Inflammatory macrophage treated with lipopolysaccharide for 4 hours (primary cell): Measurements from ENCODE around the gene ERBB4.

Experiments
- DNase-seq: peaks from one replicate; pipeline ENCODE4 v3.0.0-alpha.2; 2020

ERBB4 gene

DNA sequence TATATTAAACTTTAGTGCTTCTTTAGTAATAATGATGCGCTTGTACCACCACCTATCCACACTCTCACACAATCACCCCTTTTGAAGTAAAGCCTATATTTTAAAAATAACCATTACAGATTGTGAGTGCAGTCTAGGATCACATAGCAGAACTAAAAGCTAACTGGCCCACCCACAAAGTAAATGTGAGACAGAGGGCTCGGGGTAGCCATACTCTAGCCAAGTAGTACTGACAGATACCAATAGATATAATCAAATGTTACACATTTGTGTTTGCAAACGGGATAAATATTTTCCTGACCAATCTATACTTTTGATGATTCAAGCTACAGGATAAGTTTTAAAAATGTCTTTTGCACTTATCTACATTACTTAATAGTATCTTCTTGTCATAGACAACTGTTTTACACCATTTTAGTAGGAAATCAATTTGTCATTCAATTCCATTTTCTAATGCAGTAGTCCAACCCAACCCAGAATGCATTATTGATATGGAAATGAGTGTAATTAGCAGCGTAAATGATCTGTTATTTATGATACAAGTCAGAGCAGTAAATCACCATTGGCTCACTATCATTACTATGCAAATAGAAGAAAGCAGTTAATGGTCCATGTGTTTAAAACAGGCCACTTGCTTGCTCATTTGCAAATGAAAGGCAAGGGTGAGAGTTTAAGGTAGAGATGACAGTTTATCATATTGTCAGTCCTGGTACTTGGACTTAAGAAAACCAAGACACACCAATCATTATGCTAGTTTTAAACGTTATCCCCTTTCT, 111.8 kb downstream of the ERBB4 start:
- DNase-seq = no peak

DNA sequence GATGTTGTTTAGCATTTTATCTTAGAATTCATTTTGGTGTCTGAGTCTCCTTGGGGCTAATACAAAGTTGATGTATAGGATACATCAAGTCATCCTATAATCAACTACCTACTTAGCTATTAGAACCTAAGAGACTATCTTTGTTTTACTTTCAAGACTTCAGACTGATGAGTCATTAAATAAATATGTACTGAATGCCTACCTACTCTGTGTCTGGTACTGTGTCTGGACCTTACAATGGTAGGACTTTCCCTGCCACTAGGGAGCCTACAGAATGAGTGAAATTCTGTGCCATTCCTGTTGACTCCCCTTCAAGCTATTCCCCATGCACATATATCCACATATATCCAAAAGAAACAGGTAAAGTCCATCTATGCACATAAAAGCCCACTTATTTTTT, 114.5 kb downstream of the ERBB4 start:
- DNase-seq = no peak

DNA sequence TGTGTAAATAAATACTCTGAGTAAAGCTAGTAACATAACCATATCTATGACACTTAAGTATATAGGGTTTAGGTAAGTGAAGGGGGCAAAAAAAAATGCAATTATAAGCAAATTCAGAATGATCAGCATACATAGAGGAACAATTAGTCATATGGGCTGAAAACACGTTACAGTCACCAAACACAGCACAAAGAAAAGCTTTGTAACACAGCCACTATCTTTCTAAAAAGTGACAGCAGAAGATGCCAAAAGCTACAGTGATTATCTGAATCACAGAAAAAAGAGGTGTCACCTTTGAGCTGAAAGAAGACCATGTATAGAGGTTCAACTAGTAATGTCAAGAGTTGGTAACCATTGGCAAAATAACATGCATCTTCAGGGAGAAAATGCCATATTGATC, 115.5 kb downstream of the ERBB4 start:
- no peak for DNase-seq

DNA sequence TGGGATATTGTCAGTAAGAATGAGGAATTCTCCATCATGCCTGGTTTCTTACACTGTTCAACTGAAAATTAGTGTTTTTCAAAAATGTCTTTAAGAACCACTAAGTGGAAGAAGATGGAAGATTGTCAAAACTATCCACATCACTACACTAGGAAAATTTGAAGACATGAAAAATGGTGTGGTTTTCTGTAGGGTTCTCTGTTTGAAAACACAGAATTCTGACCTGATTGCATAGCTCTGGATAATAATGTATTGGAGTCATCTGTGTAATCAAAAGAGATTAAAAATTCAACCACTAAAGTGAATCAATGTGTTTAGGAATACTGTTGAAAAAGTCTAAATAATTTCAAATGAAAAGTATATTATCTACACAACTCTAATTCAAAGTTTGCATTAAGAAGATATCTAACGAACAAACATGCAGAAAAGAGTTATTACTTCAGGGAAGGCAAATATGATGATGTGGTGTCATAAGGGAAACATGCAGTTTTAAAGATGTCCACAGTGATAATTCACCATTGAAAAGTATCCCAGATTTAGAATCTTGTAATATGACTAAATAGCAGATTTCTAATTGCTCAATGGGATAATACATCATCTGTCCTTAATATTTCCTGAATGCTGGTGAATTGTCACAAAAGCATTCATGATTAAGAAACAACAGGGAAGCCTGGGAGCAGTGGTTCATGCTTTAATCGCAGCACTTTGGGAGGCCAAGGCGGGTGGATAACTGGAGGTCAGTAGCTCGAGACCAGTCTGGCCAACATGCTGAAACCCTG, 116.9 kb downstream of the ERBB4 start:
- no peak for DNase-seq

DNA sequence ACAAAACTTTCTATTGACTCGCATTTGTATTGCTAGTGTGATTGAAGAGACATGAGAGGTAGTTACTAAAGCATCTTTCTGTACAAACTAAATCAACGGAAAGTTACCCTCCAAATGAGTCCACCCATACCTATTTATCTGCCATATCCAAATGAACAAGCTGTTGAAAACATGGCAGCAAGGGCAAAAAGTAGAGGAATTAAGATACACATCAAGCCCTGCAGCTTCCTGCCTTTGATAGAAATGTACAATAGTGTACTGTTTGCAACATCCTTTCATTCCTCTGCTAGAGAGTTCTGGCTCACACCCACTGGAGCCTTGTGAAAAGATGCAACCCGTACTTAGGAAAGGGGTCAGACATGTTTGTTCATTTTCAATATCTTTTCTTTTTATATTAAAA, 122.5 kb downstream of the ERBB4 start:
- DNase-seq = no peak

DNA sequence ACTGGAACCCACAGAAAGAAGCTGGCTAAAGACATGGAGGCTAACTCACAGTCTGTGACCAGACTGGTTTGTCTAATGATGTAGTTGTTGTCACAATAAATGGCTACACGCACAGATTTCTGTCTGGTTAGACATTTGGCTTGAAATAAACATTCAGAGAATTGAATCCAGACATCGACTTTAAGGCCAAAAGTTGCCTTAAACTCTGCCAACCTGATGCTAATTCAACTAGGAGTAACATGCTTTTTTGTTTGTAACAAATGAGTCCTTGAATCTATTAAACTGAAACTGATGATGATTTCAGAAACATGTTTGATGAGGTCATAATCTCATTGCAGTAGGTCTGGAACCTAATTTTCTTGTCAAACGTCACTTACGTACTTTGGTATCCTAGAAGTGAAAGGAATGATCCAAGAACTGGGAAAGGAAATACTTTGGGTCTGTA, 123.8 kb downstream of the ERBB4 start:
- no peak for DNase-seq

DNA sequence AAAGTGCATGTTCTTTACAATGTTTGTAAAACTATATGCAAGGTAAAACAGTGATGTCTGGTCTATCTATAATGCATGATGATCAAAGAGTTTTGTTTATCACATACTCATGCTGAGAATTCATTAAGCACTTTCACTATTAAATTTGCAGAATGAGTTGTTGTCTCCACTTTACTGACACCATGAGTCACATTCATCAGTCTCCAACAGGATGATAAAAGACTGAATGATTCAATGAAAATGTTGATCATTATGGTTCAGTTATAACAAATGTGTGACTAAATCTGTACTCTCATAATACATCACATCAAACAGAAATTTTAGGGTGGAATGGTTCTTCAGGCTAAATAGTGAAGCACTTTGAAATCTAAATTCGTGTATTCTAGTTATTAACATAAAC, 129.0 kb downstream of the ERBB4 start:
- DNase-seq = no peak

DNA sequence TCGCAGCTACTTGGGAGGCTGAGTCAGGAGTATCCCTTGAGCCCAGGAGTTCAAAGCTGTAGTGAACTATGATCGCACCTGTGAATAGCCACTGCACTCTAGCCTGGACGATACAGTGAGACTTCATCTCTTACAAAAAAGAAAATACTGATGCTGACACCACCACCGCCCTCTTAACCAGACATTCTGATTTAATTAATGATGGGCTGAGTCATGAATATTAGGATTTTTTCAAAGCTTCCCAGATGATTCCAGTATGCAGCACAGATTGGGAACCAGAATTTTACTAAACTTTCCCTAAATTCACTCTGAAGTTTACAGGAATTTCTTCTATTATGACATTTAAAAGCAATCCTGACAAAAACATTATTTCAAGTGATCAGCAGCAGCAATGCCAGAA, 130.1 kb downstream of the ERBB4 start:
- no peak for DNase-seq

DNA sequence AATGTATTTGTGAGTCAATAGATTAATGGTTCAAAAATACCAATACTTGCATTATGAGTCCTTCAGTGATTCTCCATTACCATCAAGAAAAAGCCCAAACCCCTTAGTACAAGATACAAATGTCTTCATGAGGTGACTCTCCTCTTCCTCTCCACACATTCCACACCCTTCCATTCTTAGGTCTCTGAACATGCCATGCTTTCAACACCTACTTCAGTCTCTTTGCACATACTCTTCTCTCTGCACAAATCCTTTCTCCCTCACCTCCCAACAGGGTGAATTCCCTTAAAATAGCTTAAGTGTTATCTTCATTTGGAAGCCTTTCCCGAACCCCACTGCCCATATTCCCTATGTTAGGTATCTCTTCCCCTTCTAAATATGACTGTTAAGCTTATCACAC, 131.9 kb downstream of the ERBB4 start:
- no peak for DNase-seq

DNA sequence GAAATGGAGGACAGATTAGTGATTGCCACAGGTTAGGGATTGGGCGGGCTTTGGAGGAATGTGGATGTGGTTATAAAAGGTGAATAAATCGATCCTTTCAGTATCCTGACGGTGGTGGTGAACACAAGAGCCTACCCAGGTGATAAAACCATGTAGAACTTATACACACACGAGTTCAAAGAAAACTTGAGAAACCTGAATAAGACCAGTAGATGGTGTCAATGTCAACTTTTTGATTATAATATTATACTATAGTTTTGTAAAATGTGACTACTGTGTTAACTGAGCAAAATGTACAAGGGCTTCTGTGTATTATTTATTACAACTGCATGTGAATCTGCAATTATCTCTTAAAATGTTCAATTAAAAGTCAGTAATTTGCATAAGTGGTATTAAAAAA, 136.3 kb downstream of the ERBB4 start:
- no peak for DNase-seq

DNA sequence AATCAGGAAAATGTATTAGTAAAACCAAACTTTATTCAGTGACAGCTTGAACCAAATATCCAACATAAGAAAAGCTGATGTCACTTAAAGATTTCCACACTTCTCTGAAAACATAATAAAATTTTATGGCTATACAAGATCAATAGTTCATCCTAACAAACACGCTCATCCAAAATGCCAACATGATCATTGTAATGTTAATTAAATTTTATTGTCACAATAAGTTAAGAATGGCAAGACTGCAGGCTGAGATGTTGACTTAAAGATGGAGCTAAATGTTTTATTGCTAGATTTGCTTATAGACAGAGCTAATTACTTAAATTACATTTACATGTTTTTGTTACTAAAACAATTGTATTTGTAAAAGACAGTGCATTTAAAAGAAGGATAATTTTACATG, 140.3 kb downstream of the ERBB4 start:
- DNase-seq = no peak

DNA sequence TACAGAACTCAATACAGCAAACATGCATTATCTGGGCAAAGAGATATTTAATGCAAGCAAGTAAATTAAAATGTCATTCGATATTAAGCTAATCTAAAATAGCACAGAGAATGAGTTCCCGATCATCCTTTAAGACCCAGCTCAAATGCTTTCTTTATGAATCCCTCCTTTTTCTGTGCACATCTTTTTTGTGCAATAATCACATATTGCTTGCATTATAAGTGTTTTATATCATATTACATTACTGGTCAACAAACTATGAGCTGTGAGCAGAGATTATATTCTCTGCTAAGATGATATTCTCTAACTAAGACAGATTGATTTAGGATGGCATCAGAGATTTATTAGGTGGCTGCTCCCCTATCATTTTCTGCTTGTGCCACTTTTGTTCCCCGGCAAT, 146.1 kb downstream of the ERBB4 start:
- no peak for DNase-seq

DNA sequence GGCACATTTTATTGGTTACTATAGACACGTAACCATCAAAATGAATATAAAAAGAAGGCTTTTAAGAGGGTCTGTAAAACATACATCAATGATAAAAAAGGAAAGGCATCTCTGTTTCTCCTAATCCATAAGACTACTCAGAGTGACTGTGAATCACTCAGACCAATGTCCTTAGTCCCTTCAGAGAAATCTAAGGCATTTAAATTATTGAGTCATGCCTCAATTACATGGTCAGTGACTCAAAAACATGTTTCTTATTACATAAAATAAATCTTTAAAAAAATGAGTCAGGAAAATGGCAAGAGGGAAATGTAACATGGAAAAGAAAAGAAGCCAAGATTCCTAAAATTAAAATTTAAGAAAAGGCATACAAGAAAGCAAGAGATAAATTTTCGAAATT, 146.6 kb downstream of the ERBB4 start:
- no peak for DNase-seq

DNA sequence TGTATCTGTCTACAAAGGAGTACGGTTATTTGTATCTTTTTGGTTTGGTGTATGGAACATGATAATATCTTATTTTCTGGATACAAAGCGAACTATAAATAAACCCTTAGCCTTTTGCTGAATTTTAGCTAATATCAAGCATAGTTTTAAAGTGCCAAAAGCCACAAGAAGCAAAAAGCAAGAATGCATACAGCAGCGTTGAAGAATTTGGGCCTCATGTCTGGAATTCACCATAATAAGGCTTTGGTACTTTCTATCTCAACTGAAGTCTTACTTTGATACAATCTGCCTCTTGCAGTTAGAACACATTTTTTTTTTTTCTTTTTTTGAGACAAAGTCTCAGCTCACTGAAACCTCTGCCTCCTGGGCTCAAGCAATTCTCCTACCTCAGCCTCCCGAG, 151.5 kb downstream of the ERBB4 start:
- no peak for DNase-seq

DNA sequence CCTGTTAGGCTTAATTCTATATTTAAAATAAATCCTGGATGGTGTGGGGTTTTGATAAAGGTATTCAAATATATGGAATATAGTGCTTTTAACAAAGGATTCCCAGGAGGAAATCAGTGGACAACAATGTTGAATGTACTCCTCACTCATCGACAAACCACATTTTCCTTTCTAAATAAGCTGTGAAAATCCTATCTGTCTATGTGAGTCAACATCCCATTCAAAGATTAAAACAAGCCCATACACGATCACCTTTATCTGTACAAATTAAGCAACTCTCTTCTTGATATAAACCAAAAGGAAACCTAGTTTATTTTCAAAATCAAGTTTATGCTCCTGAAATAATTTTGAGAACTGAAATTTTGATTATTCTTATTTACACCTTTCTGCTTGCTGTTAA, 153.4 kb downstream of the ERBB4 start:
- no peak for DNase-seq

DNA sequence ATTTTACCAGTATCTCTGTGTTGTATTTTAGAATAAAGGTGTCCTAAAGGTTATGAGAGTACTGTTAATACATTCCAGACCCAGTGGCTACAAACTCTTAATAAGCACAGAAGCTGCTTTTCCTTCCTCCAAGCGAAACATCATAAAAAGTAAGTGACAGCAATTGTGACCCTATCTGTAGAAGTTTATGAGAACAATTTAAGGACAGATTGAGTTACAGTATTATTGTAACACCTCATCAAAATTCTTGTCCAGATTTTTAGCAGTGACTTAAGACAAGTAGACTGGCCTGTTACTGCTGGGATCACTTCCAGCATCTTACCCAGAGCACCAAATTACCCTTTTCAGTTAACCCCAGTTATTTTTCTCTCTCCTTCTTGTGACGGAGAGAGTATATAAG, 154.6 kb downstream of the ERBB4 start:
- DNase-seq = no peak

DNA sequence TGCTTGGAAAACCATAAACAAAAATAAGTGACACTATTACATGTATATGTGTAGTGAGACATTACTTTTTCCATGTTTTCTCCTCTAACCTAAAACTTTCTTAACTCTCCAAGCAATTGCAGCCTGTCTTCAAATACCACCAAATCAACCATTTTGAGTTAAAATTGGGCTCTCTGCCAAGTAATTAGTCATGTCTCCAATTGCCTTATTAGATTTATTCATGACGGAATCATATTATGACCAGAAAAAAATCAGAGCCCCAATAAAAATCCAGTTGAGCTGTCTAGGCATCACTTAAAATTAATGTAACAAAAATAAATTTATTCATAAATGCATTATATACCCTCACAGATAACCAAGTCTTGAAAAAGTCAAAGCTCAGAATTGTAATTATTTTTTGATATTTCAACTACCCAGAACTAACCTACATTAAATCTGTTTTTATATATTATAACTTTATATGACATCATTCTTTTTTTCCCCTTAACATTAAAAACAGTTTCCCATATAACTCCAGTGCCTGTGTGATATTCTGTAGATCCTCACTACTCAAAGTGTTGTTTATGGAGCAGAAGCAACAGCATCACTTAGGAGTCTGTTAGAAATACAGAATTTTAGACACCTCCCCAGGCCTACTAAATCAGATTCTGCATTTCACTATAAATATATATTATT, 157.0 kb downstream of the ERBB4 start:
- DNase-seq = no peak

DNA sequence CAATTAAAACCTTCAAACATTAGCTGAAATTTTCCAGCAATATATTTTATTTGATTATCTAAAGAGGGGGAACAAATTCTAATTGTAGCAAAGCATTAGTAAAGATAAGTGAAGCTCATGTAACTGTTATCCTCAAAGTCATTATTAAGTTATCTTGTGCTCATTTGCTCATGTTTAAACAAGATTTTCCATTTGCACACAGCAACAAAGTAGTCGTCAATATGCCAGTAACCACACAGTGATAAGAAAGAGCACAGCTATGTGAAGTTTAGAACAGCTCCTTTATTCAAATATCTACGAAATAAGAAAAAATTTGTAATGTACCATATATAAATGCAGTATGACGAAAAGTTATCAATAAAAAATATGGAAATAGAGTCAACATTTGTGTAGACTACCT, 159.5 kb downstream of the ERBB4 start:
- no peak for DNase-seq

DNA sequence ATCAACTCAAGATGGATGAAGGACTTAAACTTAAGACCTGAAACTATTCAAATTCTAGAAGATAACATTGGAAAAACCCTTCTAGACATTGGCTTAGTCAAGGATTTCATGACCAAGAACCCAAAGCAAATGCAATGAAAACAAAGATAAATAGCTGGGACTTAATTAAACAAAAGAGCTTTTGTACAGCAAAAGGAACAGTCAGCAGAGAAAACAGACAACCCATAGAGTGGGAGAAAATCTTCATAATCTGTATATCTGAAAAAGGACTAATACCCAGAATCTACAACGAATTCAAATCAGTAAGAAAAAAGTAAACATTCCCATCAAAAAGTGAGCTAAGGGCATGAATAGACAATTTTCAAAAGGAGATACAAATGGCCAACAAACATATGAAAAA, 171.2 kb downstream of the ERBB4 start:
- no peak for DNase-seq

DNA sequence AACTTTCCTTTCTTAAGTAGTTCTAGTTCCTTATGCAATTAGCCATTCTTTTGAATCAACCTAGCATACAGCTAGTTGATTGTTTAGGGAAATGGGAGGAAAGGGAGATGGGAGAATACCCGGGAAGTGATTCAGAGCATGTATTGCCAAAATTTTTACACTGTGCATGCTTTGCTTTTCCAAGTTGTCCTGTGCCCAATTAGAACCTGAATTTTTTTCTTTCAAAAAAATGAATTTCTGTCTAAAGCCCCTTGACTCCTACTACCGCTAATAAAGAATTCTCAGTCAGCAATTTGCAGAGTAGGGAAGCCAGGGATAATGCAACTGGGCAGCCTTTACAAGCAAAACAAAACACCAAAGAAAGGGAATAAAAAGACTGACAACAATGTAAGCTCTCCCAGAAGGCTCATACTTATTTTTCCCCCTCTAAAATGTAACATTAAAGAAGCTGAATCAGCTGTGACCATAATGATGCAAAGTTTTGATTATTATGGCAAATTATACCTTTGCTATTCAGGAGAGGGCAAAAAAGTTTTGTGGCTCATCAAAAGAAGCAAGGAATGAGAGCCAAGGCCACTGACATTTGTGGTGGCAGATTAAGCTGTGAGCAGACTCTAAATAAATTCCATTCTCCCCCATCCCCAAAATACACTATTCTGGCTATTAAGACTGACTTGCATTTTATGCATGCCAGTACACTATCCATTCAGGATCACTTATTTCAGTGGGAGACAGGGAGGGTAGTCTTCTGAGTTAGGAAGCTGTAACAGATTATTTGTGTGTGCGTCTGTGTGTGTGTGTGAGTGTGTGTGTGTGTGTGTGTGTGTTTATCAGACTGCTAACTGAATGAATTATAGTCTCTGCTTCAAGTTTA, 174.3 kb downstream of the ERBB4 start:
- DNase-seq = no peak

DNA sequence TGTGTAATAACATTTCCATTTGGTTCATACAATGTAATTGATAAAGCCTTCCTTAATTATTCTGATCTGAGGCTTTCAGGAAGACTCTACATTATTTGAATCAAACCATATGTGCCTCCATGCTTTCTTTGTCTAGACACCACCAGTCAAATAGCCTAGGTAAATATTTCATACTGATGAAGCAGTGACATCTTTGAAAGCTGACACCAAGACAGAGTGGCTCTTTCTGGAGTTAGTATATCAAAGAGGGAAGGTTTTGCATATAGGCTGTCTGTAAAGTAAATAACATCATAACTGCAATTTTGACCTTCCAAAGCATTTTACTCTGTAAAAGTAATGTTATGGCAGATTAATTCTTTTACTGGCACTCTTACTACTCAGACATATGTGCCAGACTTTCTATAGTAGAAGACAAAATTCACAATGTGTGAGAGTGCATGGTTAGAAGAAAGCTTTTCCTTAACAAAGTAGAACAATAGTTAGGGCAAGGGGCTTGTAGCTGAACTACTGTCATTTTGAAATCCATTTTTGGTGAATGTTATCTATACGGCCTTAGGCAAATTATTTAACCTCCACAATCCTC, 177.3 kb downstream of the ERBB4 start:
- no peak for DNase-seq

DNA sequence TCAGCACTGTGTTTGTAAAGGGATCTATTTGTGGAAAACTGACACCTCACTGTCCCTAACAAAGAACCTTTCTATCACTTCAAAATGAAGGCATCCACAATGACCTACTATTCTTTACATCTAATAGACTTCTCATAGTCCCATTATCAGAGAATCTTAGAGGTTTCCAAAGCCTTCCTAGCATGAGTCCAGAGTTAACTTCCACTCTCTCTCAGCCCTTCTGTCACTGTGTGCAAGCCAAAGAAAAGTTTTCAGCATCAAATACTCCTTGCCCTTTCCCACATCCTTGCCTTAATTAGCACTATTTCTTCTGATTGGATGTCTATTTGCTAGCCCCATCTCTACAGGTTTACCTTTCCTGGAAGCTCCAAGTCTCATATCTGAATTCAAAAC, 178.5 kb downstream of the ERBB4 start:
- no peak for DNase-seq
